NCI-H128 (cell line): ENCODE results near the gene PCSK6.
"Not testable (repeated sequence)": the region's sequence is repeated elsewhere in the genome, so short reads cannot be mapped to it uniquely, and the experiment has no call there.

ENCODE experiments used
- DNase-seq: peaks from one replicate; lab custom pipeline; 2025; ENCODE audit not compliant: unreplicated experiment; lab: John Stamatoyannopoulos, UW

The PCSK6 gene

GRCh38 chr15:101381671-101382212 is 107.8 kb downstream of the PCSK6 start:
- no peak for DNase-seq

- no peak for DNase-seq
Observed at GRCh38 chr15:101380146-101380545, 109.4 kb downstream of the PCSK6 start.

GRCh38 chr15:101379647-101380046 is 109.9 kb downstream of the PCSK6 start:
- no peak for DNase-seq

GRCh38 chr15:101378879-101379278 is 110.6 kb downstream of the PCSK6 start:
- DNase-seq = no peak

GRCh38 chr15:101378171-101378755 is 111.2 kb downstream of the PCSK6 start:
- DNase-seq = no peak

- DNase-seq = no peak
Observed at GRCh38 chr15:101376615-101377395, 112.7 kb downstream of the PCSK6 start.

GRCh38 chr15:101375006-101375405 is 114.5 kb downstream of the PCSK6 start:
- DNase-seq = not testable (repeated sequence)

- no peak for DNase-seq
Observed at GRCh38 chr15:101374326-101374725, 115.2 kb downstream of the PCSK6 start.

- no peak for DNase-seq
Observed at GRCh38 chr15:101373577-101373976, 115.9 kb downstream of the PCSK6 start.

GRCh38 chr15:101372960-101373525 is 116.5 kb downstream of the PCSK6 start:
- no peak for DNase-seq

- no peak for DNase-seq
Observed at GRCh38 chr15:101372149-101372577, 117.3 kb downstream of the PCSK6 start.

GRCh38 chr15:101371519-101371918 is 118.0 kb downstream of the PCSK6 start:
- no peak for DNase-seq

GRCh38 chr15:101371081-101371480 is 118.4 kb downstream of the PCSK6 start:
- no peak for DNase-seq

- no peak for DNase-seq
Observed at GRCh38 chr15:101370330-101371024, 119.0 kb downstream of the PCSK6 start.

GRCh38 chr15:101369676-101370075 is 119.8 kb downstream of the PCSK6 start:
- DNase-seq = no peak

- no peak for DNase-seq
Observed at GRCh38 chr15:101368861-101369642, 120.5 kb downstream of the PCSK6 start.

GRCh38 chr15:101368086-101368780 is 121.3 kb downstream of the PCSK6 start:
- no peak for DNase-seq

GRCh38 chr15:101366853-101367252 is 122.7 kb downstream of the PCSK6 start:
- no peak for DNase-seq

- DNase-seq = no peak
Observed at GRCh38 chr15:101362986-101363566, 126.4 kb downstream of the PCSK6 start.

GRCh38 chr15:101362359-101362758 is 127.1 kb downstream of the PCSK6 start:
- DNase-seq = no peak
